ENCODE results near the gene FER.
"Not testable (repeated sequence)": the region's sequence is repeated elsewhere in the genome, so short reads cannot be mapped to it uniquely, and the experiment has no call there.

The FER gene

DNA sequence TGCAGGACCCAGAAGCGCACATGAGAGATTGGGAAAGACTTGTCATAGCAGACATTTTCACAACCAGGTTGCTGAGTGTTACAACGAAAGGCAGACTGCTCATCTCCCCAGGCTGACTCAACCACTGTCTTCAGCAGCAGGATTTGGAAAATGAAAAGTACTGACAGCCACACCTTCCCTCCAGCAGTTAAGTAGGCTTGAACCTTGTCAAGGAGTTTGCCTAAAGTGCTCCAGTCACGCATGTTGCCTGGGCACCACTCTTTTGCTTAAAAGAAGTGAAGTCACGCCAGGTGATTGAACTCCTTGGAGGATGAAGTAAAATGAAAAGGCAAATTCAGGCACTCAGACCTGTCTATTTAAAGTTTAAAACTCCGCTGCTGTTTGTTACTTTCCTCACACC, 304.5 kb downstream of the FER start:
- not testable (repeated sequence) for DNase-seq

DNA sequence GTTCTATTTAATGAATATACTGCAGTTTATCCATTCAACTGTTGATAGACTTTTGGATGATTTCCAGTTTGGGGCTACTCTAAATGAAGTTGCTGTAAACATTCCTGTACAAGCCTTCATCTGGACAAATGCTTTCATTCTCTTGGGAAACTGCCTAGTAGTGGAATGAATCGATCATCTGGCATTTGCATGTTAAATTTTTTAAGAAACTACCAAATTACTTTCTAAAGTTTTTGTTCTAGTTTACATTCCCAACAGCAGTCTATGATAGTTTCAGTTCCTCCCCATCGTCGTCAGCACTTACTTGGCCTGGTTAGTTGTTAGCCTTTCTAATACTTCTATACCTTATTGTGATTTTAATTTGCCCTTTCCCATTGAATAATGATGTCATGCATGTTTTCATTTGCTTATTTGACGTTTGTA, 306.3 kb downstream of the FER start:
- DNase-seq: no peak

DNA sequence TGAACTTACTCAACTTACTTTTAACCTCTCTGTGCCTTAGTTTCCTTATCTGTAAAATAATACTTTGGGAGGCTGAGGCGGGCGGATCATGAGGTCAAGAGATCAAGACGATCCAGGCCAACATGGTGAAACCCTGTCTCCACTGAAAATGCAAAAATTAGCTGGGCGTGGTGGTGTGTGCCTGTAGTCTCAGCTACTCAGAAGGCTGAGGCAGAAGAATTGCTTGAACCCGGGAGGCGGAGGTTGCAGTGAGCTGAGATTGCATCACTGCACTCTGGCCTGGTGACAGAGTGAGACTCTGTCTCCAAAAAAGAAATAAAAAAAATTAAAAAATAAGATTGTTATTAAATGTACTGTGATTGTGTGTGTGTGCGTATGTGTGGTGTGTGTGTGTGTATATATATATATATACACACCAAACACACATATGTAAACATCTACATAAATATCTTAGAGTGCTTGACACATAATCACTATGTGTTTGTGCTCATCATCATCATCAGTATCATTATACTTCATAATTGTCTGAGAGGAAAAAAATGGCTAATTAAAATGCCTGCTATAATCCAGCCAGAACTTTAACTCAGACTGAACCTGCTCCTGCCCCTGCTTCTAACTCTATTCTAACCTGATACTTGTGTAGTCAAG, 312.8 kb downstream of the FER start:
- no peak for DNase-seq

DNA sequence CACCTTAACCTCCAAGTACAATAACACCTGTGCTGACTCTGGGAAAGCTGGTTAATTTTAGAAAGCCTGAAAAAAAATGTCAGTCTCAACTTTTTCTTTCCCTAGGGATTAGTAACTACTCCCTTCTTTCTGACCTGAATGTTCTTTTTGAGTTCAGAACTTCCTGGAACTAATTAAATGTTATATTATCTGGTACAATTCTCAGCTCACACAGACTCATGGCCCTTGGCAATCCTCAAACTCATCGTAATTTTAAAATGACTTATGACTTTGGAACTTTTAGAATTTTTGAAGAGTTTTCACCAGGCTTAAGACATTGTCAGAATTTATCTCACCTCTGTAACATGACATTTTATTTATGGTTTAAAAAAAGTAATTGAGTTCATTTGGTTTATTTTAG, 315.0 kb downstream of the FER start:
- DNase-seq: no peak

DNA sequence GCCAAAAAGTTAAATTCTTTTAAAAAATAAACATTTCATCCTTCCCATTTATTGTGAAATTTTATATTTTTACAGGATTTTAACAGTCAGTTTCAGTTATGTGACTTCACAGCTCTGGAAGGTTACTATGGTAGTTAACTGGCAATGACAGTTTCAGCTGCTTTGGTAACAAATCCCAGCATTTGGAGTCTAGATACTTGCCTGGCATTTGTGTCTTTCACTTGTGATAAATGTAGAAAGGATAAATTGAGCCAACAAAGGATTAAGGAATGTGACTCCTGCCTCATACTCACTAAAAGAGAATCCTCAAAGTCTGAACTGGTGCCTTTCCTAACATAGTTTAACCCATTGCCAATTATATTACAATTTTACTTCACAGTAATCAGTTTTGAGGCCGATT, 315.5 kb downstream of the FER start:
- DNase-seq: no peak

DNA sequence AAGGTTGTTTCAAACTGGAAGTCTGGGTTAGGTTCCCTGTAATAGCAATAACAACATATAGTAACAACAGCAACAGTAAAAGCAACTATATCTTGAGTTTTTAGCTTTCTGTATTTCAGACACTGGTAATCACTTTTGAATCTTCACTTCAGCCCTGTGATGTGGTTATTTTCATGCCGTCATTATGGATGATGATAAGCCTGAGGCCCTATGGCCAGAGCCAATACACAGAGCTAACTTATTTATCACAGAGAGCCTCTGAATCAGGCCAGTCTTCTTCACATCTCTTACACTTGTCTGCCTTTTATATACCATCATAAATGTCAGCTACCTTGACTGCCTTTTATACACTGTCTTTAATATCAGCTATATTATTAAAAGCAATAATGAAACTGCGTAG, 329.0 kb downstream of the FER start:
- no peak for DNase-seq

DNA sequence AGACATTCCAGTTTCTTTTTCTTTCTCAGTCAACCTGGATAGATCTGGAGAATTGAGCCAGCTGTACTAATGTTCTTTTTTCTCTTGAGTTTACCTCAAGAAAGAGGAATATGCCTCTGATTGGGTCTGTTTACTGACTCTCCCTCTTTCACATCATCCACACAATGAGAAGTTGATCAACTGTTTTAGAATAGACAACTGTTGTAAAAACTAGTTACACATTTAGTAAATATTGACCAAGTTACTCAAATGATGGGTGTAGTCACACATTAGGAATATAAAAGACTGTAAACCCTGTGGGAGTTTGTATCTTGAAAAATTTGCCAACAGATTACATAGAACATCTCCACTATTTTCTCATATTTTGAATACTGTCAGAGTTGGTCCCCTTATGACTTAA, 330.8 kb downstream of the FER start:
- no peak for DNase-seq

DNA sequence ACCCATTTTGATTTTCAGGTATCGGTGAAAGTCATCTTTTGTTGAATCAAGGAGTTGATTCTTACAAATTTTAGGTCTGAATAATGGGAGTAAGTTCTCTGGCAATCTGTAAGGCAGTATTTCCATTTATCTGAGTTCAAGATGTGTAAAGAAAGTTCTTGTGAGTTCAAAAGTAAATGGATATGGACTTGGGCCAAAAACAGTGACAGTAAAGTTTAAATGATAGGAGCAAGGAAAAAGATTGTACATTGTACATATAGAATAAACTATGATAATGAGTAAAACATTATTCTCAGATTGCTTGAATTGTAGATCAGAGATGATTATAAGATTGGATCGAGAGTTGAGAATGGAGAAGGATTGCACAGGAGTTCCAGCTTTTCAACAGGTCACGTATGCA, 332.8 kb downstream of the FER start:
- DNase-seq: no peak

DNA sequence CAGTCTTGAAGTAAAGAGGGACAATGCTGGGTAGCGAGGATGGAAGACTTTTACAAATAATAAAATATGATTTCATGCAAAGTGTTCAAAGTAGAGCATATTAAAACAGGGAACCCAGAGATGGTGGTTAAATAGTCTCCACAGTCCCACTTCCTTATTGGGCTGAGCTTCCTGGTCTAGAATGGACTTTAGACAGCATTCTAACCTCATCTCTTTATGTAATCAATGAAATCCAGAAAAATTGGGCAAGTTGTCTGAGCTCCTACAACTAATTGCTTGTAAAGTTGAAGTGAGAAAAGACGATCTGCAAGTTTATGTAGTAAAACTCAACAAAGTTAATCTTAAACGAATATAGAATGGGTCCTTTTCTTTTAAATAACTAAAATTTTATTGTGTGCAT, 333.2 kb downstream of the FER start:
- no peak for DNase-seq

DNA sequence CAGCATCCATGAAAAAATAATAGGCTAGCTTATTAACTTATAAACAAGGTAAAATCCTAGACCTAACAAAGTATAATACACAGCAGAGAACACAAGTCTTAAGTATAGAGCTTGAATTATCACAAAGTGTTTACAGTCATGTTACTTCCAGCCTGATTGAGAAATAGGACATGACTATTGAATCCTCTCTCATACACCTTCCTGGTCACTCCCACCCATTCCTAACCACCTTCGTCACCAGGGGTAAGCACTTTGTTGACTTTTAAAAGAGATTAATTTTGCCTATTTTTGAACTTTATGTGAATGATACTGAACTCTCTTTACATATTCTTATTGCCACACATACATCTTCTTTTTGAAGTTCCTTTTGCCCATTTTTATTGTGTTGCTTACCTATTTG, 336.2 kb downstream of the FER start:
- no peak for DNase-seq

DNA sequence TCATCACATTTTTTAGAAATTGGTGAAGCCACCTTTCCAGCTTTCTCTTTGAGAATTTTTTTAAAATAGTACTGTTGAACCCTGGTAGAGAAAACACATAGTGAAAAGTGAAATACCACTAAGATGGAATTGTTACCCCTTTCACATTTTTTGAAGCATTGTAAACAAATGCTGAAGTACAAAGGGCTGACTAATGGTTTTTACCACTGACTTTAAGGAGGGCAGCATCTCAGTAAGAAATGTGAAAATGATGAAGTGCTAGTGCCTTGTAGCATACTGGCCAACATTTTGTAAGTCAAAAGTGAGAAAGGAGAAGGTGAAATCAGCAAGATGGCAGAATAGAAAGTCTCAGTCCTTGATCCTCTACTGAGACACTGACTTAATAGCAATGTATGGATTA, 341.5 kb downstream of the FER start:
- no peak for DNase-seq

DNA sequence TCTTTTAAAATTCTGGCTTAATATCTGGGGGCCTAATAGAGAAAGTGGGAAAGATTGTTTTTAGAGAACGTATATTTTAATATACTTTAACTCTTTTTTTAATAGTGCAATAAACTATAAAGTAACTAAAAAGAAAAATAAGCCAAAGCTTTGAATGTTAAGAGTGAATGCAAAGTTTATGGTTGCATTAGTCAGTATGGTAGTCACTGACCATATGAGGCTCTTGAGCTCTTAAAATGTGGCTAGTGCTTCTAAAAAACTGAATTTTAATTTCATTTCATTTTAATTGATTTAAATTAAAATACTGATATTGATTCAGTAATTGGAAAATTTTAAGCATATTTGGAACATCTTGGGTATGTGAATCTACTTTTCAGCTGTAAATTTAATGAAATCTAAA, 351.4 kb downstream of the FER start:
- no peak for DNase-seq

DNA sequence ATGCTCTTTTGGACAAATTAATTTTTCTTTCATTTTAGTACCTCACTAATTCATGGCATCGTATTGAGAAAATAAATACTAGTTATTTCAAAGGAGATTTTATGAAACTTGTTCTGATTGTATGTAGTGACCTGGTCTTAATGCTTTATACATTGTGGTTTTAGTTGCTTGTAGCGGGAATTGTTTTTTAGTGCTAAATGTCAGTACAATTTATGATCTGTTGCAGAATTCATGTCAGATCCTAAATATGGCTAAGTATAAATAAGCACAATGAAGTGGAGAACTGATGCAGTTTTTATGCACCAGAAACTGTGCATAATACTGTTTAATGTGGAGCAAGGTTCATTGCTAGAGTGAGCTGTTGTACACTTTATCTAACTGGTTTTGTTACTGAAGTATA, 353.3 kb downstream of the FER start:
- DNase-seq: no peak

DNA sequence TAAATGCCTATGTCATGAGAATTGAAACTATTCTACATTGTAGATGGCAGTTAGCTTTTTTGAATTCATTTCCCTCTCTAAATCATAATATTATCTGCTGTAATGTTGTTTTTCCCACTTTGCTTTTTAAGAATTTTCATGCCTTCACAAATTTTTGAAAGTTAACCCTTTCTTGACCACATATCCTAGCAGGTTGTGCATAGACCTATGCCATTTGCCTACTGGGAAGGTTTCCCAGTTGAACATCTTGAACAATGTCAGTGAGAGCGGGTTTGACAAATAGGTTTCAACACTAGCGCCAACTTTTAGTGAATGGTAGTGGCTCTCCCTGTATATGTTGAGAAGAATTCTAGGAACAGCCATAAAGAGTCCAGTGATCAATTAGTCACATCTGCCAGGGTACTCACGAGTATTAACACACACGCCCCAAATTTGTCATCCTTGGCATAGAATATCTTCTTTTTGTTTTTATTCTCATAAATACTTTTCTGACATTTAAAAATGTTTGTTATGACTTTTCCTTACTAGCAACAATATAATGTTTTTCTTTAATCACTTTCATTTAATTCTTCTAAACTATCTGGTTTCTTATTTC, 354.5 kb downstream of the FER start:
- no peak for DNase-seq

DNA sequence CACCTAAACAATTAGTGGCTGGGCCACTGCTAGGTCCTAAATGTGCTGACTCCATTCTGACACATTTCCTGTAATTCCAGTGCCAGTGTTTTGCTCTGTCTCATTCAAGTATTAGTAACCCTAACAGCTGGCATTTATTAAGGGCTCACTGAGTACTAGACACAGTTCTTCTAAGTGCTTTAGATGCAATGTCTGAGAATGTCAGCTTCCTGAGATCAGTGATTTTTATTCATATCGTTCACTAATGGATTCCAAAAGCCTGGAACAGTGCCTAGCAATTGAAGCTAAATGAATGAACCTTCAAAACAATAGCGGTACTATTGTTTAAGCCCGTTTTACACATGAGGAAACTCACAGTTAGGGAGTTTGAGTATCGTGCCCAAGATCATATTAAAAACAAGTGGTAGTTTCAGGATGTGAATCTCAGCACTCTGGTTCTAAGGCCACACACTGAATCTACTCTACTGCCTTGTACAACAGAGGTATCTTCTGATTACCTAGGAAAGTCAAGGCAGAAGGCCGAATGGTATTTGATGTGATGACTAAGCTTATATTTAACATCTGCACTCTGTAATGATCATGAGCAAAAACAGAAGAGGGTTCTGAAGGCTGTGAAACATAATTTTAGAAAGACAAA, 358.1 kb downstream of the FER start:
- no peak for DNase-seq

DNA sequence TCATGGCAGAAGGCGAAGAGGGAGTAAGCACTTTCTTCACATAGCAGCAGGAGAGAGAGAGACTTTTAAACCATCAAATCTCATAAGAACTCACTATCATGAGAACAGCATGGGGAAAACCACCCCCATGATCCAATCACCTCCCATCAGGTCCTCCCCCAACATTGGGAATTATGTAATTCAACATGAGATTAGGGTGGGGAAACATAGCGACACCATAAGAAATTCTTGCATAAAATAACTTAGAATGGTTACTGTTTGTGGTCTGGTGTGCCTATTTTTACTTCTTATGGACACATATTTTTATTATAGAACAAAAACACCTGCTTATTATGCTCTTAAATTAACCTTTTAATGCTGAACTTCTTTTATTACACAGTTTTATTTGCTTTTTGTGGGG, 364.0 kb downstream of the FER start:
- no peak for DNase-seq

DNA sequence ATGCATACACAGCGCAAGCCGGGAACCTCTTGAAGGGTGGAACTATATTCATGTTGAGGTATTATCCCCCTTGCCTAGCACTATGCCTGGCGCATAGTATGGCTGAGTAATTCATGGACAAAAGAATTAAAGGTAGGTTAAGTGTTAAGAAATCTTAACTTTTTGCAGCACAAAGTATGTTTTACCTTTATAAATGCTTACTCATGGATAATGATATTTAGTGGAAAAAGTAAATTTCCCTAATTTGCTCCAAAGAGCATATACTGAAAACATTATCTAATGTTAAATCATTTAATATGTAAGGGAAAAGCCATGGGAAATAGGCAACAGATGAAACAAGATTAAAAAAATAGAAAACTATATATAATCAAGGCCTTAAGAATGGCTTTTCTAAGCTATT, 365.9 kb downstream of the FER start:
- no peak for DNase-seq

DNA sequence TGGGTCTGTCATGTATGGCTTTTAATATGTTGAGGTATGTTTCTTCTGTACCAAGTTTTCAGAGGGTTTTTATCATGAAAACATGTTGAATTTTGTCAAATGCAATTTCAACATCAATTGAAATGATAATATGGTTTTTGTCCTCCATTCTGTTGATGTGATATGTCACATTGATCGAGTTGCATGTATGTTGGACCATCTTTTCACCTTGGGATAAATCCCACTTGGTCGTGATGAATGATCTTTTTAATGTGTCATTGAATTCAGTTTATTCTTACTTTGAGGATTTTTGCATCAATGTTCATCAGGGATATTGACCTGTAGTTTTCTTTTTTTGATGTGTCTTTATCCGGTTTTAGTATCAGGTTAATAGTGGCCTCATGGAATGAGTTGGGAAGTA, 373.5 kb downstream of the FER start:
- DNase-seq: no peak

DNA sequence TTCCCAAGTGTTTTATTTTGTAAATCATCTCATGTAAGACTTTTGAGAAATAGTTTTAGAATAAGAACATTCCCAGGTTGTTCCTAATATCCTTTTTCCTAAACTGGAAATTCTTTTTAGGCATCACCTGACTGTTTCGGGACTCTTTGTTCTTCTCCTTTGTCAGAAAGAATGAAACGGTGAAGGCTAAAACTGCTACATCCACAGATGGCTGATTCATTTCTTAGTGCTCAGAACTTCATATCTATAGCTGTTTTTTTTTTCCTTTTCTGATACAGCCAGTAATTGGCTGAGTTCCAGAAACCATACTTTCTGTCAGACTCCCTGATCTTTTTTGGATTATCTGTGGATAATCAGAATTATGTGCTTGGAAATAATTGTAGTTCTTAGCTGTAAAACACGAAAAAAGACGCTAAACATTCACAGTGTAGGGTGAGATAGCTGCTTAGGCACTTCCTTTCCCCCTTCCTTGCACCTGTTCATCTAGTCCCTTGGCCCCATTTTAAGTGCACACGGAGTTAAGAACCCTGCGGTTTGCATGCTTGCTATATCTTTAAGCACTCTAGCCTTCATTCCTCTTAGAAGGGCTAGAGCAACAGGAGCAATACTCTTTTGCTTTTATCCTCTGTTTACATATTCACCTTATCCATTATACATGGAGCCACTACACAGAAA, 378.2 kb downstream of the FER start:
- no peak for DNase-seq

DNA sequence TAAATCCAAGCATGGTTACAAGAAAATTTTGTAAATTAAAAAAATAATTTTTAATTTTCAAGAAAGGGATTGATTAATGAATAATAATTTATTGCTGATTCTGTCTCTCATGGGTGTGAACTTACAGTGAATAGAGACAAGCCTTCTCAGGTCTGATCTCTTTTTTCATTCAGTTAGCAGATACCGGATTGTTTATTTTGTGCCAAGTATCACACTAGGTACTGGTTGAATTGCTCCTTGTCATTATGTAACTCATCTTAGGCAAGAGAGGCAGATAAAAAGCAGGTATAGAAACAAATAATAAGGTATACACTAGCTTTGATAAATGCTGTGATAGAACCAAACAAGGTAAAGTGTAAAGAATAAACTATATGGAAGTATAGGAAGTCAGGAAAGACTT, 378.8 kb downstream of the FER start:
- no peak for DNase-seq

DNA sequence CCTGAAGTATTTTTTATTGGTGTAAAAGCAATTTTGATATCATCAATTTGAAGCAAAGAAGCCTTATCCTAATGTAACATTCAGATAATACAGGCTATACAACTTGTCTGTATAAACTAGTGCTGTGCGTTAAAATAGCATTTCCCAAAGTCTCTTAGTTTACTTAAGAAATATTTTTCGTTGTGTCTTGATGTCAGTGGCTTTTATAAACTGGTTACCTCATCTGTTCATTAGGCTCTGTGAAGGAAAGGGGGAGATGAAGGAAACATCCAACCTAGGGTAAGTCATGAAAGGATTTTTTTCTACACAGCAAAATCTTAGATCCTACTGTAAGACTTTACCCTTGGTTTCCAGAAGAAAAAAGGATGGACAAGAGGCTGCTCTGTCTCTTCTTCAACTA, 389.2 kb downstream of the FER start:
- DNase-seq: no peak

DNA sequence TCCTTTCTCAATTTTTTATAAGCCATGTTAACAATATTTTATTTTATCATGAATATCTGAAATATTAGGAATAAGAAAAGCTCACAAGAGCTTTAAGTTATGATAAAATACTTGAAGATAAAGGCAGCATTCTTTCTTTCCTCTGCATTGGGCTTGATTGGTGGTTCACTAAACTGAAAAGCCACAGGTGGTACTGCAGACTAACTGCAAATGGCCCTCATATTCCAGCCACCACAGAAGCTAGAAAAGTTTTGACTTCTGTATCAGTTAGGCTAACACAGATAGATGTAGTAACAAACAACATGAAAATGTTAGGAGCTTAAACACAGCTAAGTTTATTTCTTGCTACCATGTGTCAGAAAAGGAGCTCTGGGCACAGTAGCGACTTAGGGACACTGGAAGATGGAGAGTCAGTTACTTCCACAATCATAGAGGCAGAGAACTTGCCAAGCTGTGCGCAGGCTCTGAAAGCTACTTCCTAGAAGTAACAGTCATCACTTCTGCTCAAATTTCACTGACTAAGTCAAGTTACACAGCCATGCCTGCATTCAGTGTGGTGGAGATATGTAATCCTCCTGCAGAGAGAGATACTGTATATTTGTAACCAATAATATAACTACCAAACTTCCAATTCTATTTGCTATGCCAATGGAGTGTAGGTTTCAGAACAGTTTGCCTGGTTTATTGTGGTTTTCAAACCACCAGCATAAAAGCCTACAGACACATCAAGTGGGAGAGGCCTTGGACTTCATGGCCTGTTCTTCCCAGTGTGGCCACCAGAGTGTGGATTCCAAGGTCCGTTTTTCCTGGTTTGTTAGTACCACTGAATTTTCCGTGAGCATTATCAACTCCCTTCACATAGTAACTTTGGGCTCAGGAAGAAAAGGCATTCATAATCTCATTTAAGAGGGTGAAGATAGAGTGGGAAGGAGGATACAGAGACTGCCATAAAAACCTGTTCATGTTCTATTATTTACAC, 393.8 kb downstream of the FER start:
- no peak for DNase-seq

DNA sequence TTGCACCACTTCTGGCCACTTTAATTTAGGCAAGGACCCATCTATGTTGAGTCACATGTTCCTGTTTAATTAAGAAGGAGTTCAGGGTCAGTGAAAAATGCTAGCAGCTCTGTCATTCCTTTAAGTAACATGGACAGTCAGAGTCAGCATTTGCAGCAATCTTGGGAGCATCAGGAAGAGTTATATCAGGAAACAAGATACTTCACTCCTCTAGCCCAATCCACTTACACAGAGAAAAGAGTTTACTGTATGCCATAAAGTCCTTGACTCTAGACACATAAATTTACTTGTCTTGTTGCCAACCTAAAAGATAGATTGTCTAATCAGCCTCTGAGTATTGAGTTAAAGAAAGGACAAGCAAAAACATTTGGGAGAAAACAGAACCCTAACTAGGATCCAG, 395.3 kb downstream of the FER start:
- DNase-seq: no peak

Data from stimulated activated naive CD4-positive, alpha-beta T cell (primary cell).